ENCODE measurements around the gene LRRN4CL. TPM values are rescaled to one million over a fixed set of nuclear protein-coding genes. Genes with fewer than 3 reads are reported as not detected.

The LRRN4CL gene
- total RNA-seq, 1 donor = 6.9 TPM

DNA sequence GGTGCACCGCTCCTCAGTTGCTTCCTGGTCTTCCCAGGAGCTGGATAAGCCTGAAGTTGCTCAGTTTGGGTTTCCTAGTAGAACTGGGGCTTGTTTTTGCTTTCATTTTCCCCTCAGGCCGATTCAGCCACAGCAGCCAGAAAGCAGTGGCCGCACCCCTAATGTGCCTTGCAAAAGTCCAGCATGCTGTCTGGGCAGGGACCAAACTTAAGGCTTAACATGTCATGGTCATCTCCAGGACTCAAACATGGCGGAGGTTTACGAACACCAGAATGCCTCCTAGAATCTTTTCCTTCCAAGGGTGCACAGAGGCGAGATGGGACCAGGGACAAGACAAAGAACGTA lies 20.6 kb upstream of the LRRN4CL start:
- DNase-seq (ENCODE audit: low read depth) = peak; percentile 72

DNA sequence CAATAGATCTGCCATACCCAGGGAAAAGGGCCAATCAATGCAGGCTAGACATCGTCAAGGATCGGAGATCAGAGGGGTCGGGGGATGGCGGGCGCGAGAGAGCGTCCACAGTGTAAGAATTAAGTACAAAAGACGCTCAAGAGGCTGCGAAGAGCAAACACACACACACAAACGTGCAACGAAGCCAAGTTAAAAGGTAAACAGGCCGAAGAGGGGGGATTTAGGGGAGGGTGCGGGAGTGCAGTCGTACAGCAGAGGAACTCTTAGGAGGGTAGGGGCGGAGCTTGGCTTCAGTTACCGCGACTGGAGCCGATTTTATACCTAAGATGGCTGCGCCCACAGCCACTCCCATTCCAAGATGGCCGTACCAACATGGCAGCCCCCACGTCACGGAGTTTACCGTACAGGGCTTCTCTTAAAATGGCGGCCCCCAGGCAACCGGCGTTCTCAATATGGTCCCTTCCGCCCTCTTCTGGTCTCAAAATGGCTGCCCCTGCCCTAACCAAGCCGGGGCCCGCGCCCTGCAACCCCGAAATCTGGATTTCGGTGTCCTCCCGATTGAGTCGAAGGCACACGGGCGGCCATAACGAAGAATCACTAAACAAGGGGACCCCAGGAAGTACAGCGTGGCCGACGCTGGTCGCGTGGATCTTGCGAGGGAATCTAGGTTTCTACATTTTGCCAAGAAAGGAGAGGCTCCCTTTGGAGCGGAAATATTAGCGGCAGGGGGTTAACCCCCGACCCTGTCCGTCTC lies 20.1 kb upstream of the LRRN4CL start:
- H3K4me3 ChIP-seq (ENCODE audit: low read depth, low read length) = peak overlapping the region; percentile 66
- TF ChIP-seq, protein P1, sequence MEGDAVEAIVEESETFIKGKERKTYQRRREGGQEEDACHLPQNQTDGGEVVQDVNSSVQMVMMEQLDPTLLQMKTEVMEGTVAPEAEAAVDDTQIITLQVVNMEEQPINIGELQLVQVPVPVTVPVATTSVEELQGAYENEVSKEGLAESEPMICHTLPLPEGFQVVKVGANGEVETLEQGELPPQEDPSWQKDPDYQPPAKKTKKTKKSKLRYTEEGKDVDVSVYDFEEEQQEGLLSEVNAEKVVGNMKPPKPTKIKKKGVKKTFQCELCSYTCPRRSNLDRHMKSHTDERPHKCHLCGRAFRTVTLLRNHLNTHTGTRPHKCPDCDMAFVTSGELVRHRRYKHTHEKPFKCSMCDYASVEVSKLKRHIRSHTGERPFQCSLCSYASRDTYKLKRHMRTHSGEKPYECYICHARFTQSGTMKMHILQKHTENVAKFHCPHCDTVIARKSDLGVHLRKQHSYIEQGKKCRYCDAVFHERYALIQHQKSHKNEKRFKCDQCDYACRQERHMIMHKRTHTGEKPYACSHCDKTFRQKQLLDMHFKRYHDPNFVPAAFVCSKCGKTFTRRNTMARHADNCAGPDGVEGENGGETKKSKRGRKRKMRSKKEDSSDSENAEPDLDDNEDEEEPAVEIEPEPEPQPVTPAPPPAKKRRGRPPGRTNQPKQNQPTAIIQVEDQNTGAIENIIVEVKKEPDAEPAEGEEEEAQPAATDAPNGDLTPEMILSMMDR (IDR thresholded peaks at IDR 0.05; ENCODE audit: insufficient read depth, low read depth, low read length) = no peak
- peak; percentile 98 for DNase-seq (ENCODE audit: low read depth)

More for the DNA sequence above, 20.6 kb upstream of the LRRN4CL start:
- TF ChIP-seq, protein P1 (IDR thresholded peaks at IDR 0.05; ENCODE audit: insufficient read depth, low read depth, low read length) = no peak
- H3K4me3 ChIP-seq (ENCODE audit: low read depth, low read length) = peak overlapping the region; percentile 66

DNA sequence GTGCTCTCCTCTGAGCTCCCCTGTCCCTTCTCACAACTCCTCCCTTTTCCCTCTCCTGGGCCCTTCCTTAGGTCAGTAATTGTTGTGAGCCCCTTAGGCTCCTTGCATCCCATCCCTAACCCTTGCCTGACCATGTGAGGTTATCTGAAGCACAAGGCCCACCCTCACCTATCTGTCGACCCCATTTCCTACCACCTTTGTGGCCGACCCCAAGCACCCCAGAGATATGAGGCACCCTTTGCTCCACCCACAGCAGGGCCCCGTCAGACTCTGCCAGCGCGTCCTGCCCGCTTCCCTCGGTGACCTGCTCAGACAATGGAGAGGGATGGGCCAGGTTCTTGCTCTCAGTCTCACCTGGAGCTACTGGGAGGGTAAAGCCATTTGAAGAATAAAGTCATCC lies 19.5 kb upstream of the LRRN4CL start:
- TF ChIP-seq, protein P1 (IDR thresholded peaks at IDR 0.05; ENCODE audit: insufficient read depth, low read depth, low read length) = no peak
- no peak for DNase-seq (ENCODE audit: low read depth)
- H3K4me3 ChIP-seq (ENCODE audit: low read depth, low read length) = peak overlapping the region; percentile 66

DNA sequence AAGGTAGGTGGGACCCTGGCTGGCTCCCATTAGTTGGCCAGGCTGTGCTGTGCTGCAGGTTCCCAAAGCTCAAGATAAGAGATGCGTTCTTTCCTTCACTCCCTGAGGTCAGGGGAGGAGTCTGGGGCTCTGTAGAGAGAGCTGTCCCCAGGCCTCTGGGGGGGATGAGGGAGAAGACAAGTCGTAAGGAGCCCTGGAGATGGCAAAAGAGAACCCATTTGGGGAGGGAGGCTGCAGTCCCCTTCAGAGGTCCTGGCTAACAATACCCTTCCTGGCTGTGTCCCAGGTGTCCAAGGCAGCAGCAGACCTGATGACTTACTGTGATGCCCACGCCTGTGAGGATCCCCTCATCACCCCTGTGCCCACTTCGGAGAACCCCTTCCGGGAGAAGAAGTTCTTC lies 19.1 kb upstream of the LRRN4CL start:
- no peak overlapping the region for H3K4me3 ChIP-seq (ENCODE audit: low read depth, low read length)
- no peak for DNase-seq (ENCODE audit: low read depth)
- TF ChIP-seq, protein P1 (IDR thresholded peaks at IDR 0.05; ENCODE audit: insufficient read depth, low read depth, low read length) = no peak

DNA sequence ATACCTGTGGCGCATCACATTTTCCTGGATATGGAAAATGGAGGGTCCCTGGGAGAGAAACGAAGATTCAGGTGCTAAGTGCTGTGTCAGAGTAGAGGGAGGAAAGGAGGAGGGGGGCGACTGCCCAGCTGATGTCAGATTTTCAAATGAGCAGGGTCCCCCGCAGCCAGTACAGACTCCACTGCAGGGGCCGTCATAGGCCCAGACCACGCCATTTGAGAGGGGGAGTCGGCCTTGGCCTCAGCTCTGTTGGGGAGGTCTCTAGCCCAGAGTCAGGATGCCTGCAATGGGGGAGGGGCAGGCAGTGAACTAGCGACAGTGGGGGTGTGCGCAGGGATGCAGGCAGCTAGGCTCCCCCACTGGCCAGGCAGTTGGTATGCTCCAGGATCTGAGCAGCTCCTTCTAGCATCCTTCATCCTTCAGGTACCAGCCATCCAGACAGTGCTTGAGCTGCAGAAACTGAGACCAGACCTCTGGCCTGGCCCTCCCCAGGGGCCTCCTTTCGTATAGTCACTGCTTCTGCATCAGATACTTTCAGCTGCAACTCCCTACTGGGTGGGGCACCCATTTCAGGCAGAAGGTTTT lies 18.0 kb upstream of the LRRN4CL start, which contains the start of the genes BSCL2 and GNG3:
Gene BSCL2, minus strand, starts transcription at position 148 of the 585 bp plus-strand sequence. CDS start 229 bp downstream, outside the sequence.
Gene GNG3, plus strand, starts transcription at position 400 of the 585 bp plus-strand sequence. CDS start 620 bp downstream, outside the sequence.
- no peak for DNase-seq (ENCODE audit: low read depth)
- TF ChIP-seq, protein P1 (IDR thresholded peaks at IDR 0.05; ENCODE audit: insufficient read depth, low read depth, low read length) = no peak

DNA sequence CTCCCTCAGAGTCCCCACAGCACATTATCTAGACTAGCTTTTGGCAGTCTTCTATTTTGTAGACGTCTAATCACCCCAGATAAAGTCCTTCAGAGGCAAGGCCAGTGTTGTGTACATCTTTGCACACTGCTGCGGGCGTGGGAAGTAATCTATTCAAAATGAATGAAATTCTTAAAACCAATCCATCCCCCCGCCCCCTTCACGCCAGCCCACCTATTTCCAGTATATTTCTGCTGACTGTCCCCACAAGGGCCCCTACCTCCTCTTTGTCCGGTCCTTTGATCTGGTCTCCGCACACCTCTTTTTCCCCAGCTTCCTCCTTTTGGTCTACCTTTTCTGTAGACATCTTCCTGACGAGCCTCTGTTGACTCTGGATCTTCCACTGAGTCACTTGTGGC lies 17.5 kb upstream of the LRRN4CL start:
- DNase-seq (ENCODE audit: low read depth) = no peak
- TF ChIP-seq, protein P1 (IDR thresholded peaks at IDR 0.05; ENCODE audit: insufficient read depth, low read depth, low read length) = no peak
- peak overlapping the region; percentile 79 for H3K4me3 ChIP-seq (ENCODE audit: low read depth, low read length)

More for the DNA sequence above, 18.0 kb upstream of the LRRN4CL start, which contains the start of the genes BSCL2 and GNG3:
- peak within 1 kb of the TSS; percentile 79 for H3K4me3 ChIP-seq (ENCODE audit: low read depth, low read length)
